ENCODE data around the gene ALLC.

The ALLC gene

DNA sequence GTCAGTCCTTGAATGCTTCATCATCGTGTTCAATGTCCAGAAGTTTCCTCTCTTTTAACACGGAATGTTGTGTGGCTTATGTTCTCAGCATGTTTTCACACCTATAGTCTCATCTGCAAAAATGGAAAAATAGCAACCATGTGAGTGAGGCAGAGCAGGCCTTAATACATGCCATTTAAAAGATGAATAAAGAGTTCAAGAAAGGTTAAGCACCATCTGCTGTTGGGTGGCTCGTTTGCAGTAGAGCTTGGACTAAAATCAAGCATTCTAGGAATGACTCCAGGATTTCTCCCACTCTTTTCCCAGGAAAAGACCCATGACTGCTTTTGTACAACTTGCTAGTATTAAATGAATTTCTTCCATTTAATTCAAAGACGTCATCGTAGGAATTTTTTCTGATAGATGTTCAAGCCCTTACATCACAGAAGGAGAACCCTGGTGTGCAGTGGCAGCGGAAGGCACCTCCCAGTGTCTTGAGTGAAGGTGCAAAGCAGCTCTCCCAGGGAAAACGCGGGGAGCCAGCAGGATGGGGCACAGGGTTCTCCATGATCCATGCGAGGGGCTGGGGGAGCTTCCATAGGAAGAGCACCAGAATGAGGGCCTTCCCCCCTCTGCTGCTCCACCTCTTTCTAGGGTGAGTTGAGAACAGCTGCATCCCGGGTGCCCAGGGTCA, 55.0 kb downstream of the ALLC start:
- DNase-seq (ENCODE audit: low read depth in 3 of 3), result no peak

DNA sequence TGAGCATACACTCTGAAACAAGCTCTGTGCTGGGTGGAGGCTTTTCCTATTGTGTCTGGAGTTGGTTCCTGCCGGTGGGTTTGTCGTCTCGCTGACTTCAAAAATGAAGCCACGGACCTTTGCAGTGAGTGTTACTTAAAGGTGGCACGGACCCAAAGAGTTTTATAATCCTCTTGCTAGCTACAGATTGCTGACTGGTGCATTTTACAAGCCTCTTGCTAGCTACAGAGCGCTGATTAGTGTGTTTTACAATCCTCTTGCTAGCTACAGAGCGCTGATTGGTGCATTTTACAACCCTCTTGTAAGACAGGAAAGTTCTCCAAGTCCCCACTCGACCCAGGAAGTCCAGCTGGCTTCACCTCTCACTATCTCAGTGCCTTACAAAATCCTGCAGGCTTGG, 60.7 kb downstream of the ALLC start:
- no peak for DNase-seq (ENCODE audit: low read depth in 3 of 3)

DNA sequence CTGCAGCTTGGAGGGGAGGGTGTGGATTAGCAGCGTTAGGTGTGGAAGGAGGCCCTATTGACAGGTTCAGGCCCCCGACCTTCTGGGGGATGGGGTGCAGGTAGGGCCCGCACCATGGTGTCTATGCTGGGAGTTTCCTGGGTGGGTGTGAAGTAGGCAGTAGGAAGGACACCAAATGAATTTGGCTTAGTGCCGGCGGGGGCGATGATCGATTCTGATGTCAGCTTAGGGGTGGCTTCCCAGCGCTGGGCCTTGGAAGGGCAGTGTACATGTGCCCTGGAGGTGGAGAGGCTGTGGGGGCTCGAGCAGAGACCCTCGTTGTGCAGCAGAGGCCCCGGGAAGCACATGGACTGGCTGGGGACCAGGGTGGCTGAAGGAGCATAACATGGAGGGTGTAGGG, 67.0 kb downstream of the ALLC start:
- DNase-seq (ENCODE audit: low read depth in 3 of 3), result no peak

DNA sequence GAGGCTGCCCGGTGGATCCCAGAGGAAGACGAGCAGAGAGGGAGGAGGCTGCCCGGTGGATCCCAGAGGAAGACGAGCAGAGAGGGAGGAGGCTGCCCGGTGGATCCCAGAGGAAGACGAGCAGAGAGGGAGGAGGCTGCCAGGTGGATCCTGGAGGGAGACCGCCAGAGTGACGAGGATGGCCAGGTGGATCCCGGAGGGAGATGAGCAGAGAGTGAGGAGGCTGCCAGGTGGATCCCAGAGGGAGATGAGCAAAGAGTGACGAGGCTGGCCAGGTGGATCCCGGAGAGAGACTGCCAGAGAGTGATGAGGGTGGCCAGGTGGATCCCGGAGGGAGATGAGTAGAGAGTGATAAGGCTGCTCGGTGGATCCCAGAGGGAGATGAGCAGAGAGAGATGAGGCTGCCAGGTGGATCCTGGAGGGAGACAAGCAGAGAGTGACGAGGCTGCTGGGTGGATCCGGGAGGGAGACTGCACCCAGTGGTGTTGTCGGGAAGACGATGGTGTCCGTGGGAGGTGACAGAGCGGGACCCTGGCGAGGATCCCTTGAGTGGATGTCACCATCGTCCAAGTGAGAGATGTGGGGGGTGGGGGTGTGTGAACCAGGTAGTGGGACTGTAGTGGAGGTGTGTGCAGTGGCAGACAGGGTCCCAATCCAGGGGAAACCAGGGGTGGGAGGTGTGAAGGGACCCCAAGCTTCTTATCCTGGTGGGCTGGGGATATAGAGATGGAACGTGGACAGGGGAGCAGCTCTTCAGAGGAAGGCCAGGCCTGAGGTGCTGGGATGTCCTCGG, 67.7 kb downstream of the ALLC start:
- no peak for DNase-seq (ENCODE audit: low read depth in 3 of 3)

DNA sequence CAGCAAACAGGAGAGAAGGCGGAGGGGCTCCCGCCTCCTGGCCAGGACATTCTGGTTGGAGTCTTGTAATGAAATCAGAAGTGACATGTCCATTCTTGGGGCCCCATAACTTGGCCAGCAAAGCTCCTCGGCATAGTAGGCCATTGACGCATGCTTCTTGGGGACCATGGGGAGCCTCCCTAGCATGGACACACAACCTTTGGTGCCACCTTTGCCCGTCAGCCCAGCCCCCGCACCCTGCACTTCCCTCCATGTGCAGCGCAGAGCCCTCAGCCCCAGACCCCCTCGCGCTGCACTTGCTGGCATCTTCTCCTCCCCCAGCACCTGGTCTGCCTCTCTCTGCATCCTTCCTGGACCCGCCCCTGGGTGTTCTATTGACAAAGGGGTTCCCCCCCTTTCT, 68.5 kb downstream of the ALLC start:
- DNase-seq (ENCODE audit: low read depth in 3 of 3), result no peak

DNA sequence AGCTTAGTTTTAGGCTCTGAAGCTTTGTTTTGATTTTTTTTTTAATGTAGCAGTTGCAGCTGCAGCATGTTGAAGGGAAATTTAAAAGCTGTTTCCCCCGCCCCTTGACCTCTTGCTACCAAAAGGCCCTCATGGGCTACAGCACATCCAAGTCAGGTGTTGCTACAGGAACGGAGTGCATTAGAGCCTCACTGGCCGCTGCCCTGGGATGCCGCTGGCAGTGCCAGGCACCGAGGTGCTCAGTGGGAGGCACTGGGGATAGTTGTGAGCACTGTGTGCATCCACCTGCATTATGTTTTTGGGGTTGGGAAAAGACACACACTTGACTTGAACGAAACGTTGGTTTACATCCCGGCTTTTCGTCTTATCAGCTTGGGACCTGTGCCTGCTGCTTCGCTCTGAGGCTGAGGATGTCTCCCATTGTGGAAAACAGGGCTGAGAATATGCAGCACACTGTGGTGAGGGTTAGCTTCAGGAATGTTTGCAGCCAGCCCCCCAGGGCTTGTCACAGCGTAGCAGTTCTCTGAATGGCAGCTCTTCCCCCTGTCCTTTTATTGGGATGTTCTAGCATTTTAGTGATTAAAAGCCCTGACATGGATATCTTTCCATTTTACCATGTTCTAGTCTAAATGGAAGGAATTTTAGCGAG, 69.5 kb downstream of the ALLC start:
- no peak for DNase-seq (ENCODE audit: low read depth in 3 of 3)

DNA sequence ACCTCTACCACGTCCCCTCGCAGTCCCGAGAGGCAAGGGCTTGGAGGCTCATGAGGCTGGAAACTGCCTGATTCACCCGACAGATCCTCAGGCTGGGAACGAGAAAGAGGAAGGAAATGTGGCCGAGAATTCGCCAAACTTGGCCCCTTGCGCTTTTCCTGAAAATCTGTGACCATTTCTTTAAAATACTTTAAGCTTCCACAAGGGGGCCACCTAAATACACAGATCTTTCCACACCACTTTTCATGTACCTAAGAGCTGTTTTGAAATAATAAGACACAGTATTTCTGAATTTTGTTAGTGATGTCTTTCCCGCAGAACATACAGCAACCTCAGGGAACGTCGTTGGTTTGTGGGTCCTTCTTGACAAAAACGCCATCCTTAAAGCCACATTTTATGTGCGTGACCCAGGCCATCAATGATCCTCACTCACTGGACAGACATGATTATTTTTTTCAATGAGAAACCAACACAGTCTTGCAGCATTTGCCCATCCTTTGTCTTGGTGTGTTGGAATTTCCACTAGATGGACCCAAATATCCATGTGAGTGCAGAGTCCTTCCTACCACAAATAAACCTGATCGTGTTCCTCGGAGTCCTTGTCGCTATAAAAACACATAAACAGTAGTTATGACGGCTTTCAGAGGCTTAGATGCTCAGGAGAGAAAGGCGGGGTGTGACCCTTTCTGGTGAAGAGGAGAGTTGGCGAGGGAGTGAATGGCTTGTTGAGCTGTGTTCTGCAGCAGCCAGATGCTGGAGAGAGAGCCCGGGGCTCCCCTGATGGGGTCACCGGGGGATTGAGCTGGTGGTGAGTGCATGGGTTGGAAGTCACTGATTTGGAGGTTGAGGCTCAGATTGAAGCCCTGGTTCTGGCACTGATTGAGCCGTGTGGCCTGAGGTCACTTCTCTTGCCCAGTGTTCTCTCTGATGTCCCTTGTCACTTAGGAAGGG, 70.4 kb downstream of the ALLC start:
- DNase-seq (ENCODE audit: low read depth in 3 of 3), result no peak

DNA sequence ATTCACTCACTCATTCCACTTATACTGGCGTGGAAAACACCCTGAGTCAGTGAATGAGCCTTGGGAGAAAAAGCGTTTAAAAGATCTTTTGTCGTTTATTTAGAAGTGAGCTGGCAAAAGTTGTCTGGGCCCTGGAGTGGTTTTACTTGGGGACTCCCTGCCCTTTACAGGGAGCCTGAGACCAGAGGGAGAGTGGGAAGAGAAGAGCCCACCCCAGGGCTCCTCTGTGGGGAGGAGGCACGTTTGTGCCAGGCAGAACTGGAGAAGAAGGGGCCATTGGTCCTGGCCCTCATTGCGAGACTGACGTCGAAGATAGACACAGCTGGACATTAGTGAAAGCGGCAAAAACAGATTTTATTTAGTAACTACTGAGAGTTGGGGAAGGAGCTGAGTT, 71.1 kb downstream of the ALLC start:
- DNase-seq (ENCODE audit: low read depth in 3 of 3), result no peak

DNA sequence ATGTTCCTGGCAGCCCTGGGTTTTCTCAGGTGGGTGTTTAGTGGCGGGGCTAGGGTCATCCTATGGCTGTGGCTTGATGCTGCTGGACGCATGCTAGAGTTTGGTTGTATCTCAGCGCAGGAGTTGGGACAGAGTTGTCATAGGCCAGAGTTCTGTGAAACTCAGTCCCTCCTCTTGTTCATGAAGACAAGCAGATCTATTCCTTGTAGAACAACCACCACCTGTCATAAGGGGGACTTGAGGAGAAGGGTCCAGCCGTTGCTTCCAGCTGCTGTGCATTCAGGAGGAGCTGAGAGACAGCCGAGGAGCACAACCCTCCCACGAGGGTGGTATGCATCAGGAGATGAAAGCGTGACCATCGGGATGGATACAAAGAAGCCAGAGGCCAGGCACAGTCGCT, 71.8 kb downstream of the ALLC start:
- no peak for DNase-seq (ENCODE audit: low read depth in 3 of 3)

DNA sequence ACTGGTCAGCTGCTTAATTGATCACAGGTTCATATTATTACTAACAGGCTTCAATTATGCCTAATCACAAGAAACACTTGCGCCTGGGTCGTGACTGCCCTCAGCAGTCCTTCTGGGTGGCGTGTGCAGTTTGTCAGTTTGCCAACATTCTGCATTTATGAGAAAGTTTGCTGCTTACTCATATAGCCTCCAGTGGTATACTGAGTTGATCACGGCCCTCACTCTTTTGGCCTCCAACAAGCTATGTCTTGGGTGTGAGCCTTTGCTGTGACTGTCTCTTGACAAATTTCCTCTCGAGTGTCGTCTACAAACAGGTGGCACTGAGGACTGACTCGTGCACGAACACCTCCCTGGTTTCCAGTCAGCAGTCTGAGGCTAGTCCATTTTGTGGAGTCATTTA, 72.6 kb downstream of the ALLC start:
- DNase-seq (ENCODE audit: low read depth in 3 of 3), result no peak

DNA sequence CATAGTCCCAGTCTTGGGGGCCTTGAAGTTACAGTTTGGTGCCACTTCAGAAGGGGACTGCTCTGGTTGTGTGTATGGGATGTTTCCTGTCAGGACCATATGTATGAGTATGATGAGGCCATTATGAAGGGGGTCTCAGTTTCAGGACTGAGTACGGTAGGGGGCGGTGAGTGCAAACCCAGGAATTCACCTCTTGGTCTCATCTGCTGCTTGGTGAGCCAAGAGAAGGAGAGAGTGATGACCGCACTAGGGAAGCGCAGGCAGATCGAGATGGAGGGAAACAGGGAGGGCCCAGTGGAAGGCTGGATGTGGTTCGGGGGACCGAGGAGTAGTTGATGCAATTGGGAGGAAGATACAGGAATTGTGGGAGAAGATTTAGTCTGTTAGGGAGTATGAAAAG, 73.8 kb downstream of the ALLC start:
- DNase-seq (ENCODE audit: low read depth in 3 of 3), result no peak

DNA sequence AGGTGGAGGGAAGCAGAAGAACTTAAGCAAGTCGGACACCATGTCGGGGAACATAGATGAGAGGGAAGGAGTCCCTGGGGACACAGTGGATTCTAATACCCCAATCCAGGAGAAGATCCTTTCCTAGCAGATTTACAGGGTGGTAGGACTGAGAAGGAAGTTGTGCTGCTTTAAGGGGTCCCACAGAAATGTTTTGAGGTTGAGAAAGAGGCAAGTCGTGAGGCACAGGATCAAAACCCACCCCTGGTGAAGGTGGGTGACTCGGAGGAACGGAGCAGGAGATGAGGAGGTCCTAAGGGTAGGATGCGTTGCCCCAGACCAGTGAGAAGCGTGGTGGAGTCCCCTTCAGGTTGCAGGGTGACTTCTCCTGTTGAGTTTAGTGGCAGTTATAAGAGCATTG, 78.1 kb downstream of the ALLC start:
- no peak for DNase-seq (ENCODE audit: low read depth in 3 of 3)

DNA sequence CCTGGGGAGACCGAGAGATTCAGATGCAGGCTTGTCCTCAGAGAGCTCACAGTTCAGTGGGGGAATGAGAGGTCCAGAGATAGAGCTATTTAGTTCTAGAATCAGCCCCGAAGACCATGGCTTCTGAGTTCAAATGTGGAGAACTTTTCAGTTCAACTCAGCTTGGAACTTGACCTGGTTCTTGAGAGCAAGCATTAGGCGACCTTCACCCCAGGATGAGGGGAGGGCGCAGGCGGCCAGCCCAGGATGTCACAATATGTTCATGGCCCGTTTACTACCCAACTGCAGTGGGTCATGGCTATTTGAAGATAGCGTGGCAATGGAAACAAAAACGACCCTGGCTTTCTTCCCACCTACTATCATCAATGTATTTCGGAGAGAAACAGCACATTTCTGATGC, 79.1 kb downstream of the ALLC start:
- DNase-seq (ENCODE audit: low read depth in 3 of 3), result no peak

DNA sequence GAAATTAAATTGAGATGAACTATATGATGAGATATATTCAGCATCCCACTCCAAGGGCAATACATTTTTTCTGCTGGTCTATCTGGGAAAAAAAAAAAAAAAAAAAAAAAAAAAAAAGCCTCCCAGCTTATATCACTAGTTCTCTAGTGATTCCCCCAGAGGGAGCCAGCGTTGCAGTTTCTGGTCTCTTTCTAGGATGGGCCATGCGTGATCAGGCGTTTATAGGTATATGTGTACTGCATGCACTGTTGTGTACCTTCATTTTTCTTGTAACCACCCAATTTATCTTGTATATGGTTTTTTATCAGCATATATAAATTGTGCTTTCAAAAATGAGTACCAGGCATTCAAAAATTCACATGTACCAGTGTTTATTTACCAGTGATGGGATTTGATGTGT, 80.5 kb downstream of the ALLC start:
- peak in 1 of 3 donors; percentile 2 for DNase-seq (ENCODE audit: low read depth in 3 of 3)

DNA sequence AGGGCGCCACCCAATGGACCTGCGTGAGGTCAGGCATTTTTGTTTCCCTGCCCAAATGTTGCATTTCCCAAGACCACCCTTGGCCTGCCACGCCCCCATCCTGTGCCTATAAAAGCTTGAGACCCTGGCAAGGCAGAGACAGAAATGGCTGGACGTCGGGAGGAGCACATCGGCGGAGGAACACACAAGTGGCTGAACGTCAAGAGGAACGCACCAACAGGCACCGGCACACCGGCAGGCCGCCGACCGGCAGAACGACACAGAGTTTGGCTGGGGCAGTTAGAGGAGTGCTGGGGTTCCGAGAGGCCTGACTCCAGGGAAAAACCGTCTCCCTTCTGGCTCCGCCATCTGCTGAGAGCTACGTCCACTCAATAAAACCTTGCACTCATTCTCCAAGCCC, 81.3 kb downstream of the ALLC start:
- no peak for DNase-seq (ENCODE audit: low read depth in 3 of 3)

DNA sequence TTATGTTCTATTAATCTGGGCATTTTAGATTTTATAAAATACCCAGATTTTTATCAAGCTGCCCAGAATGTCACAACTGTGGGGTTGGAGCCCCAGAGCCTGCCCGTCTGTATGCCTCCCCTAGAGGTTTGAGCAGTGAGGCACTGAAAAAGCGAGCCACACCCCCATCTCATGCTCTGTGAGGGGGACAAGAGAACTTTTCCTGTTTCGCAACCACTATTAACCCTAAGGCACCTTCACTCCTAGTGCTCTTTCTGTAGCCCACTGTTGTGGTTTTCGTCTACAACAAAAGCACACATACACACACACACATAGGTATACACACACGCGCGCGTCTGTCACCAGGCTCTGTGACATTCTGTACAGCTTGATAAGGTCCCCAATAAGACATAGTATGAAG, 83.4 kb downstream of the ALLC start:
- DNase-seq (ENCODE audit: low read depth in 3 of 3), result no peak

DNA sequence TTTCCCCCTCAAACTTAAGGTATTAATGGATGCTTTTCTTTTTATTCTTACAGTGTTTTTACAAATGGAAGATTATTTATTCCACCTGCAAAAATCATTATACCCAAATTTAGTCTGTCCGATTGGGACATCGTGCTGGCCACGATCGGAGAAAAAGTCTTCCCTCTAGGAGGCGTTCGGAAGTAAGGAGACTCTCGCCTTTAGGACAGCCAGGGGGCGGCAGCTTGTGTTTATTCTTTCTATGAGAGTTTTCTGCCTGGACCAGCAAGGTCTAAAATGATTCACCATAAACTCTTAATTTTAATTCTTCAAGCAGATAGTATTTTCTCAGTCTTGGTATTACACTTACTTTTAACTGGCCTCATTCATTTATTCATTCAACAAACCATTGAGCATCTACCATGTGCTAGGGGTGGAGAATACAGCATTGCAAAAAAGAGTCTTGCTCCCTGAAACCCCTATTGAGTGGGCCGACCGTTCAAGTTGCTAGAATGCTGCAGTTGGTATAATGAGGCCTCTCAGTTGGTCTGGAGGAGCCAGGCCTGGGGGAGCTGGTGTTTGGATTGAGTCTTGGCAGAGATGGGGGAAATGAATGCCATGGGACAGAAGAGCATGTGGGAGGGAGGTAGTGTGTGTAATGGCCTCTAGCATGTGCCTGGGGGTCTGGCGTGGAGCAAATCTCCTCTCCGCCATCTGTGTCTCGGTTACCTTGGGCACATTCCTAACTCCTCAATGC, 84.0 kb downstream of the ALLC start:
- no peak for DNase-seq (ENCODE audit: low read depth in 3 of 3)

DNA sequence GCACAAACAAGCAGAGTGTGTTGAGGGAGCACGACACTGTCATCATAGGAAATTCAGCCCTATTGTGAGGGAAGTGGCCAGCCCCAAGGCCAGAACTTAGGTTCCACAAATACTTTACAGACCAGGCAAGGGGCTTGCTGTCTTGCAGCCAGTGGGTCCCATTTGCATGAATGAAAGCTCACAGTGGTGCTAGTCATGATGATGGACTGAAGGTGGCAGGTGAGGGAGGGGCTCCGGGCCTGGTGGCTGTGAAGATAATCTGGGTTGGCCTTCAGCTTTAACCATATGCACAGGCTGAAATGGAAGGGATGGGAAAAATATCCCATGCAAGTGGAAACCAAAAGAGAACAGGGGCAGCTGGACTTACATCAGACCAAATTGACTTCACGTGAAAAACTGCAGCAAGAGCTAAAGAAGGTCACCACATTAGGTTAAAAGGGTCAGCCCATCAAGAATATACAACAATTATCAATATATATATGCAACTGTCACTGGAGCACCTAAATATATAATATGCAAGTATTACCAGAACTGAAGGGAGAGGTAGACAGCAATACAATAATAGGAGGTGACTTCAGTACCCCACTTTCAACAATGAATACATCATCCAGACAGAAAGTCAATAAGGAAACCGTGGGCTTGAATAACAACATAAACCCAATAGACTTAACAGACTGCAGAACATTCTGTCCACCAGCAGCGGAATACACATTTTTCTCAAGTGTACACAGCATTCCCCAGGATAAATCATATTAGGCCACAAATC, 84.9 kb downstream of the ALLC start:
- no peak for DNase-seq (ENCODE audit: low read depth in 3 of 3)

DNA sequence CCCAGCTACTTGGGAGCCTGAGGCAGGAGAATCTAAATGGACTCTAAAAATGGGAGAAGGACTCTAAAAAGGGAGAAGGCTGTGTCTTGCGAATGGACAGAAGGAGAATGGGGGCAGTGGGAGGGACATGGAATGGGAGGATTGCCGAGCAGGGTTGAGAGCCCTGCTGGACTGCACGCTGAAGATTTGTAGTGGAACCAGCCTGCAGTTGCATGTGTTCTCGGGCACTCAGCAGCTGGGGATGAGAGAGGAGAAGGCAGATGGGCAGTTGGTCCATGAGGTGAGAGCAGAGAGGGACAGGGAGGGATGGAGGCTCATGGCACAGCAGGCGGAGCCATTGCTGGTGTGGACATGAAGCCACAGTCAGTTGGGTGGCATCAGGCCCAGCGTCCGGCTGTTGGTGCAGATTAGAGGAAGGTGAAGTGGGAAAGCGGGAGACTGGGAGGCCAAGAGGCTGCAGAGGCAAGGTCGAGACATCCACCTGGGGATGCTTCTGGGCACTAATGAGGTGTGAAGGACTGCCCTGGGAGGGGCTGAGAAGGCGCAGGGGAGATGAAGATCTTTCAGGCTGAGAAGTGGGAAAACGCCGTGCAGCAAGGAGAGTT, 86.1 kb downstream of the ALLC start:
- DNase-seq (ENCODE audit: low read depth in 3 of 3), result no peak

DNA sequence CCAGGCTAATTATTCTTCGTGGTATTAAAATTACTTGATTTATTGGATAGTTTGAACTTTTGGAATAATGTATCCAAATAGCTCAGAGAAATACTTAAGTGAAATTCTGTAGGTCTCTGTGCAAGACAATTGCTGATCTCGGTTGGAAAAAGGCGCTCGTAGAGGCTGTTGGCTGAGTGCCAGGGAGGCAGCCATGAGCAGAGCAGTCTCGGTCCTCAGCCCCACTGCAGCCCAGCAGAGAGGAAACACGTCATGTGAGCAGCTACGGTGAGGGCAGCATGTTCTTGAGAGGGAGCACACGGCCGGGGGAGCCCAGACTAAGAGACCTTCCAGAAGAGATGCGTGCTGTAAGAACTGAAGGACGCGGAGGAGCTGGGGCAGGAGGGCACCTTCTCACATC, 87.9 kb downstream of the ALLC start:
- DNase-seq (ENCODE audit: low read depth in 3 of 3), result no peak

Data from stimulated activated CD4-positive, alpha-beta T cell treated with anti-CD3 and anti-CD28 coated beads, TNF-alpha, amount 100 ng/mL, for 48 hours (primary cell).